ENCODE results near the gene MAP3K21.

DNA sequence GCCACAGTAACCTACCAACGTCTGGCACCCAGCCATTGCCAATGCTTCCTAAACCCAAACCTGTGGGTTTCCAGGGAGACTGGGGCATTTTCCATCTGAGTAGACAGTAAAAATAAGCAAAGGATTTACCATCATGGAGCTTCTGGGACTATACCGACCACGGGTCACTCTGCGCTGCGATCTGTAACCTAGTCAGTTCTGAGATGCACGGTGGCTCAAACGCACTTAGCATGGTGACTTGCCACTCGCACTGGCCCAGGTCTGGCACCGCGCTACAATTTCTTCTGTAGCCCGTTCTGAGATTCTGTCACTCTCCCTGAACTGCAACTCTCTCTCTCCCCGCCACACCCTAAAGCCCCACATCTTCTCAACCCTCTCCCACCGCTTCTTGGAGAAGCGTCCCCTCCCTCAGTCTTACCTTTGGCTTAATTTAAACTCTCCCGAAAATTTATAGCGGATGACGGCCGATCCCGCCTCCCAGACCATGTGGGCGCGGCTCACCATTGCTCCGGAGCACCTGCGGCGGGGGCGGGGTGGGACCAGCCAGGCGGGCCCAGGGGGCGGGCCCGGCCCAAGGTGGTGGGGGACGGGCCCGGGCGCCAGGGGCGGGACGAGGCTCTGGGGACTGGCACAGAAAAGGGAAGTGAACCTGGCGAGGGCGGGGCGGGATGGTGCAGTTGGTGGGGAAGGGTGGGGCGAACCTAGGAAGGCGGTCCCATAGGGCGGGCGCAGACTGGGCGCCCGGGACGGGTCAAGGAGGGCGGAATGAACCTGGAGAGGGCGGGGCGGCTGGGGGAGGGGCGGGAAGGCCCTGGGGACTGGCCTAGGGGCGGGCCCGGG is 493 bp upstream of the MAP3K21 start:
- TF ChIP-seq CHD2 (IDR thresholded peaks at IDR 0.05; ENCODE audit: low read length, partially characterized antibody) (no peak), EP300 (IDR thresholded peaks at IDR 0.05; ENCODE audit: borderline replicate concordance in 1 of 2, low read depth in 1 of 2, low read length in 1 of 2) (no peak), MXI1 (IDR thresholded peaks at IDR 0.05; ENCODE audit: low read depth, low read length) (no peak), CTCF (IDR thresholded peaks at IDR 0.05) (no peak), ELF1 (IDR thresholded peaks at IDR 0.05) (no peak), FOXM1 (IDR thresholded peaks at IDR 0.05; ENCODE audit: low read depth) (no peak), MEF2A (IDR thresholded peaks at IDR 0.05; ENCODE audit: borderline replicate concordance, low read depth) (no peak), NRF1 (IDR thresholded peaks at IDR 0.05; ENCODE audit: low read depth, low read length) (no peak), MAX (IDR thresholded peaks at IDR 0.05; ENCODE audit: low read depth) (no peak)
- TF ChIP-seq, protein P1, sequence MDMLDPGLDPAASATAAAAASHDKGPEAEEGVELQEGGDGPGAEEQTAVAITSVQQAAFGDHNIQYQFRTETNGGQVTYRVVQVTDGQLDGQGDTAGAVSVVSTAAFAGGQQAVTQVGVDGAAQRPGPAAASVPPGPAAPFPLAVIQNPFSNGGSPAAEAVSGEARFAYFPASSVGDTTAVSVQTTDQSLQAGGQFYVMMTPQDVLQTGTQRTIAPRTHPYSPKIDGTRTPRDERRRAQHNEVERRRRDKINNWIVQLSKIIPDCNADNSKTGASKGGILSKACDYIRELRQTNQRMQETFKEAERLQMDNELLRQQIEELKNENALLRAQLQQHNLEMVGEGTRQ (IDR thresholded peaks at IDR 0.05; ENCODE audit: borderline replicate concordance, low read depth, low read length) = no peak

All from SK-N-SH (cell line).